Amniotic stem cell (primary cell): ENCODE results near the gene INPP5J.

Experiments
- DNase-seq: peaks from one replicate; lab custom pipeline; 2025; lab: John Stamatoyannopoulos, UW

INPP5J gene

GRCh38 chr22:31126128-31126868 lies 3.5 kb downstream of the INPP5J start:
- DNase-seq, result no peak

- DNase-seq, result no peak
Observed at GRCh38 chr22:31126869-31127175, 4.1 kb downstream of the INPP5J start.

GRCh38 chr22:31127181-31127772 lies 4.5 kb downstream of the INPP5J start:
- DNase-seq, result no peak

- no peak for DNase-seq
Observed at GRCh38 chr22:31128156-31128555, 5.4 kb downstream of the INPP5J start.

GRCh38 chr22:31130873-31131272 lies 8.1 kb downstream of the INPP5J start:
- DNase-seq, result no peak

GRCh38 chr22:31133911-31134310 lies 11.1 kb downstream of the INPP5J start:
- DNase-seq, result no peak

- DNase-seq, result no peak
Observed at GRCh38 chr22:31134688-31135087, 11.9 kb downstream of the INPP5J start.

GRCh38 chr22:31135706-31136105 lies 12.9 kb downstream of the INPP5J start:
- DNase-seq, result no peak

GRCh38 chr22:31136155-31136554 lies 13.4 kb downstream of the INPP5J start:
- DNase-seq, result no peak

GRCh38 chr22:31136711-31137110 lies 13.9 kb downstream of the INPP5J start:
- DNase-seq, result no peak

- DNase-seq, result no peak
Observed at GRCh38 chr22:31137721-31138120, 15.0 kb downstream of the INPP5J start.

- no peak for DNase-seq
Observed at GRCh38 chr22:31138126-31138525, 15.4 kb downstream of the INPP5J start.

- DNase-seq, result no peak
Observed at GRCh38 chr22:31139066-31139465, 16.3 kb downstream of the INPP5J start.

- no peak for DNase-seq
Observed at GRCh38 chr22:31139866-31140716, 17.3 kb downstream of the INPP5J start, which contains the start of gene PLA2G3. PLA2G3 (minus strand) TSS chr22:31140508; CDS start chr22:31140354, 154 bp downstream.

- DNase-seq, result no peak
Observed at GRCh38 chr22:31140746-31141145, 18.0 kb downstream of the INPP5J start.

- DNase-seq, result no peak
Observed at GRCh38 chr22:31141551-31141950, 18.8 kb downstream of the INPP5J start.

GRCh38 chr22:31142285-31142684 lies 19.5 kb downstream of the INPP5J start:
- DNase-seq, result no peak

GRCh38 chr22:31143038-31143437 lies 20.3 kb downstream of the INPP5J start:
- DNase-seq, result no peak

- no peak for DNase-seq
Observed at GRCh38 chr22:31143537-31143936, 20.8 kb downstream of the INPP5J start.

- no peak for DNase-seq
Observed at GRCh38 chr22:31144223-31144622, 21.5 kb downstream of the INPP5J start.

GRCh38 chr22:31148488-31148887 lies 25.7 kb downstream of the INPP5J start:
- no peak for DNase-seq

GRCh38 chr22:31148953-31149627 lies 26.3 kb downstream of the INPP5J start:
- DNase-seq, result peak; percentile 41
